ENCODE measurements around the gene RIC8B. TPM values are rescaled to one million over a fixed set of nuclear protein-coding genes. Genes with fewer than 3 reads are reported as not detected.
"Not testable (repeated sequence)": the region's sequence is repeated elsewhere in the genome, so short reads cannot be mapped to it uniquely, and the experiment has no call there.

RIC8B gene
- total RNA-seq, 1 donor from 2014 or later: 39.4 TPM

DNA sequence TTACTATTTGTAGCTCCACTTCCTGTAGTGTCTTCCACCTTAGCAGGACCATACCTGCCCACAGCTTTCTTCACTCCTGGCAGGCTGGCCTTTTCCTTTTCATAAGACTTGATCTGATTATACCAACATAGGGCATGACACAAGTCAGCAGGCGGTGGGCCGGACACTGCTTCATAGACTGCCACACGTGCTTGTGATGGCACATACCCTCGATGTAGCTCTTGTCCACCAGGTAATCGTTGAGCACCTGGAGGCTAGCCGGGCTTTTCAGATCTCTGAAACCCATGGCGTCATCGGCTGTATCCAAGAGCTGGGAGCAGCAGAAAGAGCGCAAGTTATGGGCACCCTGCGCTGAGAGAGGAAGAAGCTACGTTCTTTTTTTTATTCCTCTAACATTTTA is 127.6 kb downstream of the RIC8B start:
- DNase-seq (ENCODE audit: low spot score): no peak

GRCh38 chr12:106903241-106903945 is 128.9 kb downstream of the RIC8B start:
- DNase-seq (ENCODE audit: low spot score): peak; percentile 73

- DNase-seq (ENCODE audit: low spot score): no peak
These were observed 132.2 kb downstream of the RIC8B start for GRCh38 chr12:106906715-106907114.

- no peak for DNase-seq (ENCODE audit: low spot score)
These were observed 132.9 kb downstream of the RIC8B start for GRCh38 chr12:106907411-106907810.

DNA sequence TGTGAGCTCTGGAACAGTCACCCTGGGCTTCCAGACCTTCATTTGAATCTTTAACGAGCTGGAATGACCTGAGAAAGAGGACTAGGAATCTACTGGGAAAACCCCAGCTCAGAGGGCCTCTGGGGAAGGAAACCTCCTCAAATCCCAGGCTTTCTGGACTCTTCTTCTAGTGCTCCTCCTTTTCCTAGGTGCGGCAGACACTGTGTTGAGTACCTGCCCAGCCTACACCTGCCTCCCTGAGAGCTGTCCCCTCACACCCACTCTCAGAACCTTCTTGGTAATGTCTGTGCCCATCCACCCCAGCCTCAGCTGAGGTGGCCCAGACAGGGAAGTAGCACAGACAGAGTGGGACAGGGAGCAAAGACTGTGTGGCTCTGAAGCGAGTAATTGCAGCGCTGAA is 133.4 kb downstream of the RIC8B start:
- DNase-seq (ENCODE audit: low spot score): no peak

GRCh38 chr12:106908561-106908960 is 134.1 kb downstream of the RIC8B start:
- DNase-seq (ENCODE audit: low spot score): no peak

- no peak for DNase-seq (ENCODE audit: low spot score)
These were observed 135.7 kb downstream of the RIC8B start for GRCh38 chr12:106910202-106910601.

GRCh38 chr12:106911581-106911980 is 137.1 kb downstream of the RIC8B start:
- no peak for DNase-seq (ENCODE audit: low spot score)

DNA sequence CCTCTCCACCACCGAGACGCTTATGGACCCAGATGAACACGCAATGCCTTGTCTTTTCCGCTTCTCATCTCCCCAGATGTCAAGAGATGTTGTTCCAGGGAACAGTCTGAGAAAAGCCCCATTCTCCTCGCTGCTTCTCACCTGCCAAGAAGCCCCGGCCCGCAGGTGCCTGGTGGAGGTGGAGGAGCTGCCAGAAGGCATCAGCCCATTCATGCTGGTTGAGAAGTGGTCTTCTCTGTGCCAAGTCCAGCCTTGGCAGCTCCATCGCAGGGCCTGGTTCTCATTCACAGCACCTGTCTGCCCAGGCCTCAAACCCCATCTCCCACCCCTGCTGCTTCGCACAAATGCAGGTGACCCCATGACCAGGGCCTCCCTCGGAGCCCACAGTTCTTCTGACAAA is 139.0 kb downstream of the RIC8B start:
- DNase-seq (ENCODE audit: low spot score): no peak

GRCh38 chr12:106914796-106915634 is 140.5 kb downstream of the RIC8B start:
- no peak for DNase-seq (ENCODE audit: low spot score)

DNA sequence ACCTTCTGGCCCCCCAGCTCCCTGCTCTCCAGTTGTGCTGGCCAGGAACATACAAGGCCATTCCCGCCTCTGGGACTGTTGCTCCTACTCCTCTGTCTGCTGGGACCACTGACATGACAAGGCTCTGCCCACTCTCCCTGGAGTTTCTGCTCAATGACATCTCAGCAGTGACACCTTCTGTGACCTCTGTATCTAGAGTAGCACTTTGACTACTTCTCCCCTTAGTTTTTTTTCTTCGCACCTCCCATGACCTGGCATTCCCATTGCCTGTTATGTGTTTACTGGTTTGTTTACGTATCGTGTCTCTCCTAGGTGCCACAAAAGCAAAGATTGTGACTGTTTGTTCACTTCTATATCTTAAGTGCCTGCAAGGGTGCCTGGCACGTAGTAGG is 141.1 kb downstream of the RIC8B start:
- no peak for DNase-seq (ENCODE audit: low spot score)

DNA sequence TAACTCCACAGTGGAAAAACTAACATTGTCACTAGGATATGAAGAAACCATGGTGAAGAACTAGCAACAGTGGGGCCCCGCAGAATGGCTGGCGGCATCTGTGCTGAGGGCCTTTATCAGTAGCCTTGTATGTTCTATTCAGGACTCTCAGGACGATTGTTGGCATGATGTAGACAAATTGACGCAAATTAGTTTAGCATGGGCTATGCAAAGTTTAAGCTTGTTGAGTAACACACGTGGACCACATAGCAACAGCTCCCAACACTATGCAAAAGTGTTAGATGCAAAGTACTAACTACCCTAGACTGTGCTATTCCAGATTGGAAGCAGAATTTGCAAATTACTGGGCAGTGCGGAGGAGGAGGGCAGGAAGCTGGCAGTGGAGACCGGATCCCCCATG is 143.0 kb downstream of the RIC8B start:
- DNase-seq (ENCODE audit: low spot score): no peak

DNA sequence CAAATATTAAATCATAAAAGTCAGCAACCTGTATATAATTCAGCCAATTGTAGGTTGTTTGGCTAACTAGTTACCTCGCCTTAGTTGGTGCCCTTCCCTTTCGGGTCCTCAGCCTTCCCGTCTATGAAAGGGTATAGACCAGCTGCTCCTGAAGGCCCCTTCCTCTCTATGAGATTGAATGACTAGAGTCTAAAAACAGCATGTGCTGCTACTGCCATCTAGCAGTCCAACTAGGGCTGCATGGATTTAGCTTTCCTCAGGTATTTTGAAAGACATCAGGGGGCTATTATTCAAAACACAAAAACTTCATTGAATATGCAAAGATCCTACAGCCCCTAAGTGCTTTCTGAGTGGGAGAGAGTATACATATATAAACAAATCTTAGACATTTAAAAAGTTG is 144.3 kb downstream of the RIC8B start:
- DNase-seq (ENCODE audit: low spot score): no peak

DNA sequence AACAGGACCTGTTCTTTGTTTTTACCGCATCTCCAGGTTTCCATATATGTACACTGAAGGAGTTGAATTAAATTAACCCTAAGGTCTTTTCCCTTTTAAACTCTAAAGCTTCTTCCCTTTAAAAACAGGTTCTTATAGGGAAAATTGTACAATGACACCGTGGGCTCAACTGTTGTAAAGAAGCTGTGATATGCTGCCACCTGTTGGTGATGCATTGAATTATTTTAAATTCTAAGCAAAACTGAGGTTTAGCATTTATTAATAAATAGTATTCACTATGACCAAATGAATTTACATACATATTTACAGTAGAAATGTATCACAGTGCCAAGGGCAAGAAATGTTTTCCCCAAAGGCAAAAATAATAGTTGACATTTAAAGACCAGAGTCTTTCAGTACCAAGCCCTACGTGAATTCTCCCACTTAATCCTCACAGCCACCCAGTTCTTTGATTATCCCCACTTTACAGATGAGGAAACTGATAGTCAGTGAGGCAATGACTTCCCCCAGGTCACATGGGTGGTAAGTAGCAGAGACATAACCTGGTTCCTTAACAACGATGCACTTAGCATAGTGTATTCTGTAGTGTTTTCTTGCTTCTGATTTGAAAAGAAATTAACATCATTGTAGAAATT is 145.5 kb downstream of the RIC8B start:
- DNase-seq (ENCODE audit: low spot score): no peak

DNA sequence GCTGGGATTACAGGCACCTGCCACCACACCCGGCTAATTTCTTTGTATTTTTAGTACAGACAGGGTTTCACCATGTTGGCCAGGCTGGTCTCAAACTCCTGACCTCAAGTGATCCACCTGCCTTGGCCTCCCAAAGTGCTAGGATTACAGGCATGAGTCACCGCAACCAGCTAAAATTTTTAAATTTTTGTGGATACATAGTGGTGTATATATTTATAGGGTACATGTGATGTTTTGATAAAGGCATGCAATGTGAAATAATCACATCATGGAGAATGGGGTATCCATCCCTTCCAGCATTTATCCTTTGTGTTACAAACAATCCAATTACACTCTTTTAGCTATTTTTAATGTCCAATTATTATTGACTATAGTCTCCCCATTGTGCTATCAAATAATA is 147.5 kb downstream of the RIC8B start:
- not testable (repeated sequence) for DNase-seq (ENCODE audit: low spot score)

GRCh38 chr12:106923594-106923993 is 149.1 kb downstream of the RIC8B start:
- DNase-seq (ENCODE audit: low spot score): not testable (repeated sequence)

- DNase-seq (ENCODE audit: low spot score): no peak
These were observed 149.9 kb downstream of the RIC8B start for GRCh38 chr12:106924268-106924861.

- DNase-seq (ENCODE audit: low spot score): no peak
These were observed 152.2 kb downstream of the RIC8B start for GRCh38 chr12:106926657-106927056.

DNA sequence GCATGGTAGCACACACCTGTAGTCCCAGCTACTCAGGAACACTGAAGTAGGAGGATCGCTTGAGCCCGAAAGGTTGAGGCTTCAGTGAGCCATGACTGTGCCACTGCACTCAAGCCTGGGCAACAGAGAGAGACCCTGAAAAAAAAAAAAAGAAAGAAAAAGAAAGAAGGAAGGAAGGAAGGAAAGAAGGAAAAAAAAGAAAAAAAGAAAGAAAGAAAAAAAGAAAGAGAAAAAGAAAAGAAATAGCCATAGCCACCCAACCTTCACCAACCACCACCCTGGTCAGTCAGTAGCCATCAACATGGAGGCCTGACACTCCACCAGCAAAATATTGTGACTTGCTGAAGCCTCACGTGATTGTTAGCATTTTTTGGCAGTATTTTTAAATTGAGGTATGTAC is 159.8 kb downstream of the RIC8B start:
- no peak for DNase-seq (ENCODE audit: low spot score)

Data from mucosa of gallbladder (tissue), 1 donor.